Measurements from ENCODE around the gene PIP5KL1.

DNA sequence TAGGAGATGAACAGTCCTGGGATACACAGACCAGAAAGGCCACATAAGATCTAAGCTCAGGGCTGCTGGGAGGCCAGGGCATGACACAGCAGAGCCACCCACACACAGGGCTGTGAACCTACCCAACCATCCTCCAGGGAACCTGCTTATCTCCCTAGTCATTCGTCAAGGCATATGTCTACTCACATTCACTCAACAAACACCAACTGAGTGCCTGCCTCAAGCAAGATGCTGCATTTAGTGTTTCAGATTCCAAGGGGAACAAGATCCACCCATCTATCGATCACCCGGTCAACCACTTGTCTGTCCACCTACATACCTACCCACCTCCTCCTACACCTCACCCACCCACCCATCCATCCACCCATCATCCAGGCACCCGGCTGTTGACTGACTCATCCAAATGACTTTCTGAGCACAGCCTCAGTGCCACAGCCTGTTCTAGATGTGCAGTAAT lies 5.2 kb upstream of the PIP5KL1 start:
- TF ChIP-seq EZH2phosphoT487 (IDR thresholded peaks at IDR 0.05; ENCODE audit: low read depth, severe bottlenecking, unreplicated experiment), result no peak
- TF ChIP-seq, protein P1, sequence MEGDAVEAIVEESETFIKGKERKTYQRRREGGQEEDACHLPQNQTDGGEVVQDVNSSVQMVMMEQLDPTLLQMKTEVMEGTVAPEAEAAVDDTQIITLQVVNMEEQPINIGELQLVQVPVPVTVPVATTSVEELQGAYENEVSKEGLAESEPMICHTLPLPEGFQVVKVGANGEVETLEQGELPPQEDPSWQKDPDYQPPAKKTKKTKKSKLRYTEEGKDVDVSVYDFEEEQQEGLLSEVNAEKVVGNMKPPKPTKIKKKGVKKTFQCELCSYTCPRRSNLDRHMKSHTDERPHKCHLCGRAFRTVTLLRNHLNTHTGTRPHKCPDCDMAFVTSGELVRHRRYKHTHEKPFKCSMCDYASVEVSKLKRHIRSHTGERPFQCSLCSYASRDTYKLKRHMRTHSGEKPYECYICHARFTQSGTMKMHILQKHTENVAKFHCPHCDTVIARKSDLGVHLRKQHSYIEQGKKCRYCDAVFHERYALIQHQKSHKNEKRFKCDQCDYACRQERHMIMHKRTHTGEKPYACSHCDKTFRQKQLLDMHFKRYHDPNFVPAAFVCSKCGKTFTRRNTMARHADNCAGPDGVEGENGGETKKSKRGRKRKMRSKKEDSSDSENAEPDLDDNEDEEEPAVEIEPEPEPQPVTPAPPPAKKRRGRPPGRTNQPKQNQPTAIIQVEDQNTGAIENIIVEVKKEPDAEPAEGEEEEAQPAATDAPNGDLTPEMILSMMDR (IDR thresholded peaks at IDR 0.05; ENCODE audit: poor library complexity), result no peak
